Activated T-cell treated with anti-CD3 and anti-CD28 coated beads for 48 hours (primary cell): ENCODE measurements around the gene MPV17L.
"Not testable (repeated sequence)": the region's sequence is repeated elsewhere in the genome, so short reads cannot be mapped to it uniquely, and the experiment has no call there.

ENCODE experiments used
- DNase-seq: peaks from one replicate; pipeline ENCODE4 v3.0.0-alpha.2; 2020; ENCODE audit warnings: low read depth

The MPV17L gene

DNA sequence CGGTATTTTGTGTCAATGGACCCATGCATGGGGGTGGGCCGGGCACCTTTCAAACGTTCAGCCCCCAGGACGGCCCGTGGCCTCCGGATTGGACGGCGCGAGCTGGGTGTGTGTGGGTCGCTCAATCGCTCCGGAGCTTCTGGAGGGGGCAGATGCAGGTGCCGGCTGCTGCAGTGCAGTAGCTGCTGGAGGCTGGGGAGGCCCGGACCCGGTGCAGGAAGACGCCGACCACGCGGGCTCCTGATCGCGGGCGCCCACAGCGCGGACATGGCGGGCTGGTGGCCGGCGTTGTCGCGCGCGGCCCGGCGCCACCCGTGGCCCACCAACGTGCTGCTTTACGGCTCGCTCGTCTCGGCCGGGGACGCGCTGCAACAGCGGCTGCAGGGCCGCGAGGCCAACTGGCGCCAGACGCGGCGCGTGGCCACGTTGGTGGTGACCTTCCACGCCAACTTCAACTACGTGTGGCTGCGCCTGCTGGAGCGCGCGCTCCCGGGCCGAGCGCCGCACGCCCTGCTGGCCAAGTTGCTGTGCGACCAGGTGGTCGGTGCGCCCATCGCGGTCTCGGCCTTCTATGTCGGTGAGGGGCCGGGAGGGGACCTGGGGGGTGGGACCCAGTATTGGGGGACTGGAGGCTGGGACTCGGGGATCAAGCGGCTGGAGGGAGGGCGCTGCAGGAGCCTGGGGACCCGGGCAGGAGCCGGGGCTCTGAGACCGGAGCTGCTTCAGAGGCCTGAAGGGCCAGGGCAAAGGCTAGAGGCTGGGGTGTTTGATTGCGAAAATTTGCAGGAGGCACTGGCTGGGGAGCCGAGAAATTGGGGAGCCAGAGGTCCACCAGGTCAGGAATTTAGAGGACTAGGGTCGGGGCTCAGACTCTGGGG, at the start of gene MPV17L:
TSS of gene MPV17L (plus strand) at position 124 of the 878 bp plus-strand sequence. CDS start at position 268, 144 bp downstream.
- DNase-seq: peak; percentile 3

DNA sequence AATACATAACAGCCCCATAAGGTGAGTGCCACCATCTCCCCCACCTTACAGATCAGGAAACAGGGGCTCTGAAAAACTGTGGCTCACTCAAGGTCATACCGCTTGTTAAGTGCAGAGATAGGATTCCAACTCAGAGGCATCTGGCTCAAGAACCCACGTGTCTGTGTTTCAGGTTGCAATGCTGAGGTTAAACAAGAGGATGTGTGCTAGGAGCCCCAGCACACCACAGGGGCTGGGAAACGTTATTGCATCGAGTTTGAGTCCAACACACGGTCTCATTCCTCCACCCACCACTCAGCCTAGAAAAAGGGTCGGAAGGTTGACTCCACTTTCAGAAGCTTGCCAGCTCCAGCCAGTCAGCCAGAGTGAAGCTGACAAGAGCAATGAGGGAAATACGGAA, 46.8 kb upstream of the MPV17L start:
- DNase-seq: not testable (repeated sequence)

DNA sequence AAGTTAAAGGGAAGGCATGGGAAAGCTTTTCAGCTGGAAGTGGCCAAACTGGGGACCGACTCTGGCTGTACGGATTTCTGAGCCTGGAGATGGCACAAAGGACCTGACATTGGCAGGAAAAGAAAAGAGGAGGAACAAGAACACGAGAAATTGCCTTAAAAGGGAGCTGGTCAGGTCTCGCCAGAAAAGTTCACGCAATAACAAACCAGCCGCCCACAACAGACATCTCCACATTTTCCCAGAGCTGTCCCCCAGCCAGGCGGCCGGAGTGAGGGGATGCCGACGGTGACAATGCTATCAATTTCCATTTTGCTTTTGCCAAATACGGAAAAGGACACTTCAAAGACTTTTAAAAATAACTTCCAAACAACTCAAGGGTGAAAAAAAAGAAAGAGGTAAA, 44.3 kb upstream of the MPV17L start:
- not testable (repeated sequence) for DNase-seq

DNA sequence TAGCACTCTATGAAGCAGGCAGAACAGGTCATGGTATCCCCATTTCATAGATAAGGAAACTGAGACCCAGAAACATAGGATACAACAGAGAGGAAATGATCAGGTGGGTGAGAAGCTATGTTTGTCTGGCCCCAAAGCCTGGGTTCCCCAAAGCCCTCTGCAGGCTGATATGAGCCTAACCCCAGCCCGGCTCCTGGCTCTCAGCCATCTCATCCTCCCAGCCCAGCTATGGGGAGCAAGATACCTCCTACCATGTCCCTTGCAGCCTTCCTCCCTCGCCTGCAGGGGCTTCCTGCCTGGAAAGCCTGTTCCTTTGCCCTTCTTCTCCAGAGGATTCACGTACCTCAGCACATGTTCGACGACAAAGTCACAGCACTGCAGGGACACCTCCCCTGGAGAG, 43.8 kb upstream of the MPV17L start:
- not testable (repeated sequence) for DNase-seq

DNA sequence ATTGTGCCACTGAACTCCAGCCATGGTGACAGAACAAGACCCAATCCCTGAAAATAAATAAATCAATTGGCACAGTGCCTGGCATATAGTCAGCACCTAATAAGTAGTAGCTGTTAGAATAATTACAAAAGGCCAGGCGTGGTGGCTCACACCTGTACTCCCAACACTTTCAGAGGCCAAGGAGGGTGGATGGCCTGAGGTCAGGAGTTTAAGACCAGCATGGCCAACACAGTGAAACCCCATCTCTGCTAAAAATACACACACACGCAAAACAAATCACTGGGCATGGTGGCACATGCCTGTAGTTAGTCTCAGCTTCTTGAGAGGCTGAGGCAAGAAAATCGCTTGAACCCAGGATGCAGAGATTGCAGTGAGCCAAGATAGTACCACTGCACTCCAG, 42.7 kb upstream of the MPV17L start:
- not testable (repeated sequence) for DNase-seq

DNA sequence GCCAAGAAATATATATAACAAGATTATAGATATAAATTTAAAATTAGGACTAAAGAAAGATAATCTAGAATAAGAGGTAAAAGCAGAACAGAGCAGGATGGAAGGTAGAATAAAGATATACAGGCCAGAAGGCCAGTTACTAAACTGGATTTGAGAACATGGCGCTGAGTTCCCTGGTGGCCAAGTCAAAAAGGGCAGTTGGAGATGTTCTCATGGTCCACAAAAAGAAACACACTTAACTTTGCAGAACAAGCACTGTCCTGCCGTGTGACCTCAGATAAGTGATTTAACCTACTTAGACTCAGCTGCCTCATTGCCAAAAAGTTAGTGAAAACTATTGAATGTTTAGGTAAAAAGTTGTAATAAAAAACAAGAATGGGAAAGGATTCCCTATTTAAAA, 40.7 kb upstream of the MPV17L start:
- not testable (repeated sequence) for DNase-seq

DNA sequence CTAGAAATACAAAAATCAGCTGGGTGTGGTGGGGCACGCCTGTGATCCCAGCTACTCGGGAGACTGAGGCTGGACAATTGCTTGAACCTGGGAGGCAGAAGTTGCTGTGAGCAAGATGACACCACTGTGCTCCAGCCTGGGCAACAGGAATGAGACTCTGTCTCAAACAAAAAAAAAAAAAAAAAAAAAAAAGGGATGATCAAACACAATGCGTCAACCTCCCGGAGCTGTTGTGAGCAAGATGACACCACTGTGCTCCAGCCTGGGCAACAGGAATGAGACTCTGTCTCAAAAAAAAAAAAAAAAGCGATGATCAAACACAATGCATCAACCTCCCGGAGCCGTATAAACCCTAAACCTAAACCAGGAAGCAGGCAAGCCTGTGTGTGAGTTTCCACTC, 38.1 kb upstream of the MPV17L start:
- not testable (repeated sequence) for DNase-seq

DNA sequence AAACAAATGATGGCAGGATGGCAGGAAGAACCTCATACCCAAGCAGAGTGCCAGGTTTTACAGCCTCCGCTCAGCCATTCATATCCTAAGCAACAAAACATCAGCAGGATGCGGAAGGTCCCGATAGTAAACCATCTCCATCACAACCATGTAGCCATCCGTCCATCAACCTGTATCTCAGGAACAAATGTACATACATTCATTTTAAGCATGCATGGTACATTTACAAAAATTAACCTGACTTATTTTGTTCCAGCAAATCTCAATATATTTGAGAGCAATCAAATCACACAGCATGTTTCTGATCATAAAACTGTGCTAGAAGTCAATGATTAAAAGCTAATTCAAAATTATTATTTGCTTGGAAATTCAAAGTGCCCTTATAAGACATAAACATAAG, 17.4 kb upstream of the MPV17L start, which contains the start of gene NPIPA5:
TSS of gene NPIPA5 (minus strand) at position 101 of the 400 bp plus-strand sequence. CDS start at position 101, 0 bp downstream.
- DNase-seq: not testable (repeated sequence)

DNA sequence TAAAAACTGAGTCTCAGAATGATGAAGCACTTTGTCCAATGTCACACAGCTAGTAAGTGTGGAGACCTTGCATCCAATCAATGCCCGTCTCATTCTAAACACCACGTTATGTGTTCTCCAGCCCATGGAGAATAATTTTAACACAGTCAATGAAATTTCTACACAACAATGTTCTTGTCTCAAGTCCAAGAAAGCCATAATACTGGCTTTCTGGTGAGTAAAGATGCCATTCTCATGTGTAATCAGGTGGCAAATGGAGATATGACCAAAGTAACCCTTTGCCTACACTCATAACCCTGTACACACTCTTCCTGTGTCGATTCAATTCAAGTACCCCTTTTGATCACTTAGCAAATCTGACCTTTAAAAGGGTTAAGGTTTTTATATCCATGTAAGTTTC, 12.7 kb upstream of the MPV17L start:
- not testable (repeated sequence) for DNase-seq

DNA sequence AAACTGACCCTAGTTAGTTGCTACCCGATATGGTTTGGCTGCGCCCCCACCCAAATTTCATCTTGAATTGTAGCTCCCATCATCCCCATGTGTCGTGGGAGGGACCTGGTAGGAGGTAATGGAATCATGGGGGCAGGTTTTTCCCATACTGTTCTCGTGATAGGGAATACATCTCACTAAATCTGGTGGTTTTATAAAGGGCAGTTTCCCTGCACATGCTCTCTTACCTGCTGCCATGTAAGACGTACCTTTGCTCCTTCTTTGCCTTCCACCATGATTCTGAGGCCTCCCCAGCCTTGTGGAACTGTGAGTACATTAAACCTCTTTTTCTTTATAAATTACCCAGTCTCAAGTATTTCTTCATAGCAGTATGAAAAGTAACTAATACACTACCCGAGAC, 7.5 kb upstream of the MPV17L start:
- not testable (repeated sequence) for DNase-seq

DNA sequence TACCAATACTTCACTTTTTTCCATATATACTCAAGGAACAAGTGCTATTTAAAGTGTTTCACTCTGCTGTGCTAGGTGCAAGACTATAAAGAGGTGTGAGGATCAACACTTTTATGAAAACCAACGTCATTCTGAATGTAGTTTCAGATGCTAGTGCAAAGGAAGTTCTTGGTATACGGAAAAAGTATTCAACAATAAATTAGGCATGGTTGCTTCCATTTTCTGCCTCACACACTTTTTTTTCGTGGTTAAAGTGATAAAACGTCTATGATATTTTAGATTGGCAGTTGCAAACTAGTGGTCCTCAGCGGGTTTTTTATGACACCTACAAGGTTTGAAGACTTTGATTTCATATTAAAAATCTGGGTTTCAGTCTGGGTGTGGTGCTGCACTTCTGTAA, 5.6 kb upstream of the MPV17L start:
- DNase-seq: not testable (repeated sequence)

DNA sequence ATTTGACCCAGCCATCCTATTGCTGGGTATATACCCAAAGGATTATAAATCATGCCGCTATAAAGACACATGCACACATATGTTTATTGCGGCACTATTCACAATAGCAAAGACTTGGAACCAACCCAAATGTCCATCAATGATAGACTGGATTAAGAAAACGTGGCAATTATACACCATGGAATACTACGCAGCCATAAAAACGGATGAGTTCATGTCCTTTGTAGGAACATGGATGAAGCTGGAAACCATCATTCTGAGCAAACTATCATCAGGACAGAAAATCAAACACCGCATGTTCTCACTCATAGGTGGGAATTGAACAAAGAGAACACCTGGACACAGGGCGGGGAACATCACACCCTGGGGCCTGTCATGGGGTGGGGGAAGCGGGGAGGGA, 2.5 kb upstream of the MPV17L start:
- DNase-seq: not testable (repeated sequence)

DNA sequence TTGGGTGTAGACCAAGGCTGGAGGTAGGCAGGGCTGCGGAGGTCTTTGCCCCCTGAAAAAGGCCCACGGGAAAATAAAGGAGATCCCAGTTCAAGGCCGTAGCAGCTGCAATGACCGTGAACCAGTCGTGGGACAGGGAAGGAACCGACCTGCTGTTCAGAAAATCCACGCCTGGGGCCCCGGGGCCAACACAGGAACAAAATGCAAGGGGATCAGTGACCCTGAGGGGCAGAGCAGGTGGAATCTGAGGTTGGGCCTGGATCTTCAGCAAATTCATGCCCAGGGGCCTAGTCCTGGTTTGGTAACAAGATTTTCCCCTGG, 915 bp downstream of the MPV17L start:
- DNase-seq: not testable (repeated sequence)

DNA sequence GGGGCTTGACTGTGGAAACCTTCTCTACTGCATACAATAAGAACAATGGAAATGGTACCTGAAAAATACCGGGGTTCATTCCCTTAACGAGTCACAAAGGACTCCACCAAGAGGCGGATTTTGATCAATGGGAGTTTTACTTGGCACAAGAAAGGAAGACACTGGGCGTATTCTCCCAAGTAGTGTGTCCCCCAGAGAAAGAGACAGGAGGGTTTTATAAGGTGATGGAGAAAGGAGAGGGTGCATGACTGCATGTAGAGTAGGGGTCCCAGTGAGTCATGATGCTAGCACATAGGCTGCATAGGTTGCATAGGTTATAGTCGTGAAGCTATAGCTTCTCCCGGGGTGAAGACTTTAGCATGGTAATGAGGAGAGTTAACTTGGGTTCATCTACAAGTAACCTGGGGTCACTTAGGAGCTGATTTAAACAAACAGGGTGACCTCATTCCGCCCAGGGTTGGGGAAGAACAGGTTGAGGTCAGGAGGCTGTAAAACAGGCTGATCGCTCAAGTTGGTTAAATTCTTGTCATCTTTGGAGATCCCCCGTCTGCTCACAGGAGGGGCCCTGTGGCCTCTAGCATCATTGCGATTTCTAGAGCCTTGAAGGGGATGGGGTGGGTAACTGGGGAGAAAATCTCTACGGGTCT, 1.5 kb downstream of the MPV17L start:
- no peak for DNase-seq

DNA sequence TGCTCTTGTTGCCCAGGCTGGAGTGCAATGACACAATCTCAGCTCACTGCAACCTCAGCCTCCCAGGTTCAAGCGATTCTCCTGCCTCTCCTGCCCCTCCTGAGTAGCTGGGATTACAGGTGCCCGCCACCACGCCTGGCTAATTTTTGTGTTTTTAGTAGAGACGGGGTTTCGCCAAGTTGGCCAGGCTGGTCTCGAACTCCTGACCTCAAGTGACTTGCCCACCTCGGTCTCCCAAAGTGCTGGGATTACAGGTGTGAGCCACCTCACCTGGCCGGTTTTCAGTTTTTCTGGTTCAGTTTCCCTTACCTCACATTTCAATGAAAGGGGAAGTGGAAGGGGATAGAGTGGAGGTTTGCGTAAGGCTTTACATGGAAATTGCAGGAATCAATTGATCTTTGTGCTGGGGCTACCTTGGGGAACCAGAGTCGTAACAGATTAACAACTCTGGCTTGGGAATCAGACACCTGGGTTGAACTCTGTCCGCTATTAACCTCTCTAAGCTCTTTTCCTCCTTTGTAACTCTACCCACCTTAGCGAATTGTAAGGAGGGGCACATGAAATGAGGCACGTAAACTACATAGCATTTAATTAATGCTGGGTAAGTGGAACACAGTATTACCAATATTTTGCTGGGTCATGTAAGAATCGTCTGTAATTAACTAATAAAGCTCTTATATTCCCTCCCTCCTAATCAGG, 3.2 kb downstream of the MPV17L start:
- no peak for DNase-seq

DNA sequence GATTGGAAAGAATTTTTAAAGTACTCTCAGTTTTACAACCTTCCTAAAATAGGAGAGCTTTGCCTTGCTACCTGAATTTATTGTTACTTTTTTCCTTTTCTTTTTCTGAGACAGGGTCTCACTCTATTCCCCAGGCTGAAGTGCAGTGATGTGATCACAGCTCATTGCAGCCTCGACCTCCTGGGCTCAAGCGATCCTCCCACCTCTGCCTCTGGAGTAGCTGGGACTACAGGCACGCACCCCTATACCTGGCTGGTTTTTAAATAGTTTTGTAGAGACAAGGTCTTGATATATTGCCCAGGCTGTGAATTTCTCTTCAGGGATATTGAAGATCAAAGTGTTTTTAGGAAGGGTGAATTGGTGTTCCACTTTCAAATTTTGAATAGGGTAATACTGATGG, 3.8 kb downstream of the MPV17L start:
- no peak for DNase-seq

DNA sequence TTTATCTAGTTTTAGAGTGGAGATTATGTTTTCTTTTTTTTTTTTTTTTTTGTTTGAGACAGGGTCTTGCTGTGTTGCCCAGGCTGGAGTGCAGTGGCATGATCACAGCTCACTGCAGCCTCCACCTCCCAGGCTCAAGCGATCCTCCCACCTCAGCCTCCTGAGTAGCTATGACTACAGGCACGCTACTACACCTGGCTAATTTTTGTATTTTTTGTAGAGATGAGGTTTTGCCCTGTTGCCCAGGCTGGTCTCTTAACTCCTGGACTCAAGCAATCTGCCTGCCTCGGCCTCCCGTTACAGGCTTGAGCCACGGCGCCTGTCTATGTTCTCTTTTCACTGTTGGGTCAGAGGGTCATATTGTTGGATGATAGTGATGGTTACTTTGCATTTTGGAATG, 4.8 kb downstream of the MPV17L start:
- DNase-seq: not testable (repeated sequence)

DNA sequence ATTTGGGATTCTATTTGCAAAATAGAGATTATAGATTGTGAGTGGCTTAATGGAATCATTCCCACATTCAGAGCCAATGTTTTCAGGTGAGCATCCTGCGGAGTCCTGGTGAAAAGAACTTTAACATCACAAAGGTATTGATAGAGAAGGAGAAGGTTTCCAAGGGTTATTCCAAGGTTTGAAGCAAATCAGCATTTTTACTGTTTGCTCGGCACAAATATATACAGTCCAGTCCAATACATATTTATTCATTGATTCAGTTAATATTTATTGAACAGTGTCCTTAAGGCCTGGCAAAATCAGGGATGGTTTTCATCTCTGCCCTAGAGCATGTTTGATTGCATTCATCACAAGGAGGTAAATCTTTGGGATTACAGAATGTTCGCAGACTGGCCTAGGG, 6.4 kb downstream of the MPV17L start:
- DNase-seq: no peak

DNA sequence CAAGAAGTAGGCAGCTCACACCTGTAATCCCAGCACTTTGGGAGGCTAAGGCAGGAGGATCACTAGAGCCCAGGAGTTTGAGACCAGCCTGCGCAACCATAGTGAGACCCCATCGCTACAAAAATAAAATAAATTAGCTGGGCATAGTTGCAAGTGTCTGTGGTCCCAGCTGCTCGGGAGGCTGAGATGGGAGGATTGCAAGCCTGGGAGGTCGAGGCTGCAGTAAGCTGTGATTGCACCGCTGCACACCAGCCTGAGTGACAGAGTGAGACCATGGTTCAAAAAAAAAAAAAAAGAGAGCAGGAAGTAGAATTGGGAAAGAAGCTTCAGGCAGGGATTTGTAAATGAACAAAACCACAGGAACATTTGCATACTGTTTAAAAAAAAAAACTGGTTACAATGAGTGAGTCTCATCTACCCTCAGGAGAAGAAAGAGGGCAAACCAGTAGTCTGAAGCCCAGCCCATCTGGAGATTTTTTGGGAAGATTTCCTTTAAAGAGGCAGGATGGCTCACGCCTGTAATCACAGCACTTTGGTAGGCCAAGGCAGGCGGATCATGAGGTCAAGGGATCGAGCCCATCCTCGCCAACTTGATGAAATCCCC, 7.9 kb downstream of the MPV17L start:
- no peak for DNase-seq

DNA sequence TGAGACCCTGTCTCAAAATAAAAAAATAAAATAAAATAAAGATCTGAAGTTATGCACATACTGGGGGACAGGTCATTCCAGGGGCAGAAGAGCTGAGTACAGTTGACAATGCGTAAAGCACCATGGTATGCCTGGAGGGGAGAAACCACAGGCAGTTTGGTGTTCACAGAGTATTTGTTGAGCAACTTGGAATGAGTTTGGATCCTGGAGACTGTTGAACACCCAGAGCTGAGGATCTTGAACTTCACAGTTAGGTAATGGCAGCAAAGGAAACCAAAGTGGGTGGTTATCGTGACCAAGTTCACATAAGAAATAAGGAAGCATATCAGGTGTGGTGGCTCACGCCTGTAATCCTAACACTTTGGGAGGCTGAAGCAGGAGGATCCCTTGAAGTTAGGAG, 8.5 kb downstream of the MPV17L start:
- DNase-seq: not testable (repeated sequence)

DNA sequence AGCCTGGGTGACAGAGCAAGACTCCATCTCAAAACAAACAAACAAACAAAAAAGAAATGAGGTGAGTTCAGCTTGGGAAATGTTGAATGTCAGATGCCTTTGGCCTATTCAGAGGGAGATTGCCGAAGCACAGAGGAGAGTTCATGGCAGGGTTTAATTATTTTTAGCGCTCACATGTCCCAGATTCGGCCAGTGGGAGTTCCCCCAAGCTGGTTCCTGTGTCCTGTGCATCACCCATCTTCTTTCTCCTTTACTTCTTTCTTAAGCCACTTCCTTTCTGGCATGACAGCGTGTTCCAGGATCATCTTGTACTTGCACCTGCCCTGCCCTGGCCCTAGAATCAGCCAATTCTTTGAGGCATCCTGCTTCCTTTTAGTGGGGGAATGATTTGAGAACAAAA, 9.2 kb downstream of the MPV17L start:
- no peak for DNase-seq

DNA sequence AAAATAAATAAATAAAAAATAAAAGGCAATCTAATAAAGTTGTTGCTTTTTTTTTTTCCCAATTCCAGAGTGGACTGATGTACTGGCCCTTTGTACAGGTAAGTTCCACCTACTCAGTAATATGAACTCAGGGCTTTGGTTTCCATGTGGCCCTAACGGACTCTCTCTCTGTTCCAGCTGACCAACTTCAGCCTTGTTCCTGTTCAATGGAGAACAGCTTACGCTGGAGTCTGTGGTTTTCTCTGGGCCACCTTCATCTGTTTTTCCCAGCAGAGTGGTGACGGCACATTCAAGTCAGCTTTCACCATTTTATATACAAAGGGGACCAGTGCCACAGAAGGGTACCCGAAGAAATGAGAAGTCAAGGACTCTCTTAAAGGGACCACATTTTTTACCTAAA, 12.2 kb downstream of the MPV17L start:
- not testable (repeated sequence) for DNase-seq
